GM19452 (cell line): ENCODE data around the gene MGME1.
"Not testable (repeated sequence)": the region's sequence is repeated elsewhere in the genome, so short reads cannot be mapped to it uniquely, and the experiment has no call there.

ENCODE experiments used
- ATAC-seq: cut with Tn5 transposase; IDR thresholded peaks from one replicate; pipeline ENCODE4 v1.9.1; 2021; ENCODE audit not compliant: unreplicated experiment

The MGME1 gene

GRCh38 chr20:18018100-18018499, 49.3 kb downstream of the MGME1 start:
- no peak for ATAC-seq

DNA sequence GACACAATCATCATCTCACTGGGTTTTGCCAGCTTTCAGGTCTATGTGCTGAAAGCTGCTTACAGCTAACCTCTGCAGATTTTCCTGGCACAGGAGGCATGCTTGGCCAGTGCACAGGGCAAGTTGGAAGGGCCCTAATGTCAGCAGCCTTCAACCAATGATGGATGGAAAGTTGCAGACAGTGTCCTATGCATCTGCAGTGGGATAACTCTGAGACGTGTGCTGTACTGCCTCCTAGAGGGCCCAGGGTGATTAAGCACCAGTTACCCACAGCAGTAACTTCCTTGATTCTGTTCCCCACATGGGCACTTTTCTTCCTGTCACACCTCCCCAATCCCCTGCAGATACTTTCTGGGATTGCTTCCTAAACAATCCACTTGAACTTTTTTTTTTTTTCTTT, 50.2 kb downstream of the MGME1 start:
- ATAC-seq = no peak

- no peak for ATAC-seq
Observed at GRCh38 chr20:18020931-18021330, 52.1 kb downstream of the MGME1 start.

DNA sequence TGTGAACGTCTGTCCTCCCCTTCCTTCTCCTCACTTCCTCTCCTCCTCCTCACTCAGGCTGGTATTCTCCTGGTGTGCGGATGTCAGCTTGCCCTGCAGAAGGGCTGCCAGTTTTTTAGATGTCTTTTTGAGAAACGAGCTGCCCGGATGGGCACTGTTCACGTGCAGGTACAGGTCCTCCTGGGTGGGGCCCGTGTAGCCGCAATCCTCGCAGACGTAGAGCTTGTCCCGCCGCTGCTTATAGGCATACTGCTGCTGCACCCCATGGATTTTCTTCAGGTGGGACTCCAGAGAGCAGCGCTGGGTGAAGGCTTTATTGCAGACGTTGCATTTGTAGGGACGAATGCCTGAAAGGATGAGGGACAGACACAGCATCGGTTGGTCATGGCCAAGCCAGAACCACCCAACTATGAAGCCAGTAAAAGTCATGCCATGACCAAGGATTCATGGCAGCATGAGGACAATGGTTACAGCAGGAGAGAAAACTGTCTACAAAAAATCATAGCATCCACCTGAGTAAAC, 55.8 kb downstream of the MGME1 start:
- no peak for ATAC-seq

DNA sequence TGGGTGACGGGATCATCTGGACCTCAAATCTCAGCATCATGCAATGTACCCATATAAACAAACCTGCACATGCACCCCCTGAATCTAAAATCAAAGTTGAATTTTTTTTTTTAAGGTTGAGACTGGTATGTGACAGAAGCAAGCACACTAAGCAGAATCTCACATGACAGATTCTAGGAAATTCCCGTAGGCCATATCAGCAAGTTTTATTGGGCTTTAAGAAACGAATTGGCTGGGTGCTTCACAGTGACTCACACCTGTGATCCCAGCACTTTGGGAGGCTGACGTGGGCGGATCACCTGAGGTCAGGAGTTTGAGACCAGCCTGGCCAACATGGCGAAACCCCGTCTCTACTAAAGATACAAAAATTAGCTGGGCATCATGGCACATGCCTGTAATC, 58.2 kb downstream of the MGME1 start:
- ATAC-seq = not testable (repeated sequence)

- no peak for ATAC-seq
Observed at GRCh38 chr20:18030020-18030419, 61.2 kb downstream of the MGME1 start.

DNA sequence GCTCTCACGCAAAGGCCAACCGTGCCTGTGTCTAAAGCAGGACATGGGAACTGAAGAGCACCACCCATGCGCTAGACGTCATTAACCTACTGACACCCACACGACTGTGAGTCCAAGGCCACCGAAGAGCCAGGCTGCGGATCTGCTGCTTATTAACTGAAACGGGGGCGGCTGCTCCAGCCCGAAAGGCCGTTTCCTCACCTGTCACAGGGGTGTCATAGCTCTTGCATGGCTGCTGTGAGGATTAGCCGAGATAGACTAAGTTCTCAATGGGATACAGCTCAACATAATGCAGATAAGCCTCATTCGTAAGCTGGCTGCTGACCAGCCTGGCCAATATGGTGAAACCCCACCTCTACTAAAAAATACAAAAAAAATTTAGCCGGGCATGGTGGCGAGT, 62.2 kb downstream of the MGME1 start:
- no peak for ATAC-seq

DNA sequence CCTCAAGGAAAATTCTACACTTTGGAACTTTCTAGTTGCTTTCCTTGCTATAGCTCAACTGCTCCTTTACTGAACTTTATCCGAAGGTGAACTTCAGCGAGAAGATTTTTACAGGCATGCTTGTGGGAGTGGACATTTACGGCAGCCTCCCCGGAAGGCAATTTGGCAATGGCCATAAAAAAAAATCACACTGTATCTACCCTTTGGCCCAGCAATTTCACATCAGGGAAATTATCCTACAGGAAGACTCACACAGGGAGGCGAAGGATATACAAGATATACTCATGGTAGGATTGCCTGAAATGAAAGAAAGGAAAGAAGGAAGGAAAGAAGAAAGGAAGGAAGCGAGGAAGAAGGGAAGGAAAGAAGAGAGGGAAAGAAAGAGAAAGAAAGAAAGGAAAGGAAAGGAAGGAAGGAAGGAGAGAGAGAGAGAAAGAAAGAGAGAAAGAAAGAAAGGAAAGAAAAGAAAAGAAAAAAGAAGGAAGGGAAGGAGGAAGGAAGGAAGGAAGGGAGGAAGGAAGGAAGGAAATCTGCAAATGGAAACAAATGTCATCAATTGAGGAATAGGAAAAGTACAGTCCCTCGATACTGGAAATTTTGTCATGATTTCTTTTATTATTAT, 63.2 kb downstream of the MGME1 start:
- ATAC-seq = no peak

DNA sequence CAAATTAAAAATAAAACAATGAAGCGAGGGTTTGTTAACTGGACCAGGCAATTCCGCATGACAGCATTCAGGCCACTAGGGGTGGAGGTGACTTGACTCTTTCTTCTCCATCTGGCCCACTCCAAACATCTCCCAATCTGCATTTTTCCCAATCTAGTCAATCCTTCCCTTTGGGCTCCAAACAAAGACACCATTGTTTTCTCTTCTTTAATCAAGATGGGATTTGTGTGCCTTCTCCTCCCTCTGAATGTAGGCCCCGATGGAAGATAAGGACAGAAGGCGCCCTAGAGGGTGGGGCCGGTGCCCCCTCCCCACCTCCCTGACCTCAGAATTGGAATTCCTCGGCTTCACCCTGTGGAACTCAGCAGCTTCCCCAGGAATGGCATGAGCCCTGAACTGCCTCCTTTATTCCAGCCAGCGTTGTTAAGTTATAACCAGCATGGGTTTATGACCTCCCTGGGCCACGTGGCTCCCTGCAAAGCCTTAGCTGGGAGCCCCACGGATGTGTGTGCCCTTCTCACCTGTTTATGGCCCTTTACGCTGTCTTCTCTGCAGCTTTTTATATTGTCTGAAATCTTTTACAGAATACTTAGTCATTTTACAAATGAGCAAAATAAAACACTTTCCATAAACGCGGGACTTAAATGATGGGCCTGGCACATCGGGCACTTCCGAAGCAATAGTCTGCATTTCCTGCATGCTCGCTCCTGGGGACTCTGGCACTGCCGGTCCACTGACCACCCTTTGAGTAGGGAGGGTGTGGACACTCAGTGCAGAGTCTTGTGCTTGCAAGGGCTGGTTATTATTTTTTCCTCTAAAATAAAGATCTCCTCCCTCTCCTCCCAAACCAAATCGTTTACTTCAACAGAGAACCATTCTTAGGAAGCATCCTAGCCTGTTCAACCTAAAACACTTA, 64.4 kb downstream of the MGME1 start:
- no peak for ATAC-seq

DNA sequence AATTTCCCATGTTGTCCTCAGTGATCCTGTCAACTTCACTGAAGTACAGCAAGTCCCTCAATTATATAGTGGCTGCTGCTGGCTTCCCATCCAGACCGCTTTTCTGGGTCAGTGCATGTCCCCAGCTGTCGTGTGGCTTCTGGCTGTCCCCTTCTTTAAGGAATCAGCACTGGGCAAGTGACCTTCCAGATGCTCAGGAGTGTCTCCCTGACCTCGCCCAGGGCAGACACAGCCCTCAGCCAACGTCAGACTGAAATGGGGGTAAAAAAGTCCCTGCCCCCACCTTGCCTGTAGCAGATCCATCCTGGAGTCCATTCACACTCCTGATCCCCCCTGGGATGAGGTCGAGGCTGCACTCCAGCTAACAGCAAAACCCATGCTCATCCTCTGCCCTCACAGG, 65.2 kb downstream of the MGME1 start:
- ATAC-seq = no peak

GRCh38 chr20:18039063-18039462, 70.2 kb downstream of the MGME1 start:
- no peak for ATAC-seq
